ENCODE results near the gene TWF1. TPM values are rescaled to one million over a fixed set of nuclear protein-coding genes. Genes with fewer than 3 reads are reported as not detected.

Gene TWF1
- total and polyA plus RNA-seq, 2 donors = 46.6 to 65.1 TPM

DNA sequence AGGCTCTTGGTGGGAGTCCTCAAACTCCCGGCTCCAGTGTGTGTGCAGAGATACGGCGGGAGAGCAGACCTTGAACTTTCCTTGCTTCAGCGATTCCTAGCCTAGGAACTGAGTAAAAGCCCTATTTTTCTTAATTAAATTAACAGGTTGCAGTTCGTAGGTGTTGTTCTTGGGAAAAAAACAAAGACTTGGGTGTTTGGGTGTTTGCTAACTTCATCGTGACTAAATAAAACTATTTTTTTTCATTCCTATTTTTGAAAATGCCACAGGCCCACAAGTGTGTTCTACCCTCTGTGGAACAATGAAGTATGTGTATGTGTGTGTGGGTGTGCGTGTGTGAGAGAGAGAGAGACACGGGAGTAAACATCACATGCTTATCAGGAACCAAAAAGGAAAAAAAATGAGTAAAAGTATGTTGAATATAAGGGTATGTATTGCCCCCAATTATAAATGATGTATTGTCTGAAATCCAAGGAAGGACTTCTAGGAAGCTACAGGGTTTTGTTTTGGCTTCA is 30.4 kb upstream of the TWF1 start:
- peaks cover 3 to 6% of the 10 kb centered on the region in 2 donors for H3K4me1 ChIP-seq (ENCODE audit: control insufficient read depth in 2 of 2, insufficient read depth in 2 of 2, low read length in 2 of 2)
- H3K9me3 ChIP-seq (ENCODE audit: control insufficient read depth in 2 of 2, insufficient read depth in 1 of 2, low read length in 1 of 2) = no peaks in the 10 kb centered on the region
- peak overlapping the region; percentile 60 to 88 for H3K27ac ChIP-seq (ENCODE audit: low read depth in 1 of 2, low read length in 1 of 2)
- WGBS = 6% methylated on average over 8 of the region's 8 CpGs
- peak in 4 of 9 donors; percentile 4 to 49 (median 23) for DNase-seq (ENCODE audit: low read depth in 6 of 9, low spot score in 9 of 9)
- H3K36me3 ChIP-seq (ENCODE audit: control insufficient read depth in 2 of 2, insufficient read depth in 2 of 2, low read length in 1 of 2) = no peaks in the 10 kb centered on the region
- H3K27me3 ChIP-seq (ENCODE audit: control insufficient read depth in 2 of 2, insufficient read depth in 1 of 2, low read length in 1 of 2) = peaks cover 3 to 5% of the 10 kb centered on the region in 2 donors
- H3K4me3 ChIP-seq (ENCODE audit: low read length in 2 of 2) = peak overlapping the region; percentile 56 to 68

DNA sequence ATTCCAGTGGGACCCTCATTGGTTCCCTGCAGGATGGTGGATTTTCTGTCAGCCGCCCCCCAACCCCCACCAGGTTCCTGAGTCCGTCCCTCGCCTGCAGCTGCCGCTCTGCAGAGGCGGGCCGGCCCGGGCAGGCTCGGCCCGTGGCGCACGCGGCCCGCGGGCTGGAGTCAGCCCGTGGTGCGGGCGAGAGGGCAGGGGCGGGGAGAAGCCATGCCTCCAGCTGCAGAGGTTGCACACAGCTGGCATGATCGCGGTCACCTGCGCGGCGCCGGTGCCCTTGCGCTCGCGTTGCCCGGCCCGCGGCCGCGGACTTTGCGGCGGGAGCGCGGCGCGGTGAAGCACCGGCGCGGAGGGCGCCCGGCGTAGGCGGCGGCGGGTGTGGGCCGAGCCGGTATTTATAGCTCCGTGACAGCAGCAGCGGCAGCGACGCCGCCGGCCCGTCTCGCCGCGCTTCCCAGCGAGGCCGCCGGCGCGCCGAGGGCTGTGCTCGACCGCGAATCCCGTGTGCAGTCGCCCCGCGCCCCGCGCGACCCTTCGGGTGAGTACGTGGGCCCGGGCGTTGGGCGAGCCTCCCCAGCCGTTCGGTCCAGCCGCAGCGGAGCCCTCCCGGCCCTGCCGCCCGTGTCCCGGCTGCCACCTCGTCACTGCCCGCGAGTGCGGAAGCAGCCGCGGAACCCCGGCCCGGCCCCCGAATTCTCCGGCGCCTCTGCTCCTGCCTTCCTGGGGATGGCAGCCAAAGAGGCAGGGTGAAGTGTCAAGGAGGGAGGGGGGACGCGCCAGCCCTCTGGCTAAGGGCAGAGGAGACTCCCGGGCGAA is 29.7 kb upstream of the TWF1 start, which contains the start of gene TMEM117:
TMEM117 (plus strand) TSS at position 426 of the 819 bp plus-strand sequence.
- peaks cover 3 to 6% of the 10 kb centered on the region in 2 donors for H3K4me1 ChIP-seq (ENCODE audit: control insufficient read depth in 2 of 2, insufficient read depth in 2 of 2, low read length in 2 of 2)
- H3K27me3 ChIP-seq (ENCODE audit: control insufficient read depth in 2 of 2, insufficient read depth in 1 of 2, low read length in 1 of 2) = peaks cover 3 to 5% of the 10 kb centered on the region in 2 donors
- H3K4me3 ChIP-seq (ENCODE audit: low read length in 2 of 2) = peak within 1 kb of the TSS; percentile 56 to 68
- peak within 1 kb of the TSS; percentile 60 to 88 for H3K27ac ChIP-seq (ENCODE audit: low read depth in 1 of 2, low read length in 1 of 2)
- no peaks in the 10 kb centered on the region for H3K9me3 ChIP-seq (ENCODE audit: control insufficient read depth in 2 of 2, insufficient read depth in 1 of 2, low read length in 1 of 2)
- DNase-seq (ENCODE audit: low read depth in 6 of 9, low spot score in 9 of 9) = peak in 7 of 9 donors; percentile 25 to 72 (median 39)
- WGBS = under 1% methylated on average over 103 of the region's 103 CpGs
- H3K36me3 ChIP-seq (ENCODE audit: control insufficient read depth in 2 of 2, insufficient read depth in 2 of 2, low read length in 1 of 2) = no peaks in the 10 kb centered on the region

DNA sequence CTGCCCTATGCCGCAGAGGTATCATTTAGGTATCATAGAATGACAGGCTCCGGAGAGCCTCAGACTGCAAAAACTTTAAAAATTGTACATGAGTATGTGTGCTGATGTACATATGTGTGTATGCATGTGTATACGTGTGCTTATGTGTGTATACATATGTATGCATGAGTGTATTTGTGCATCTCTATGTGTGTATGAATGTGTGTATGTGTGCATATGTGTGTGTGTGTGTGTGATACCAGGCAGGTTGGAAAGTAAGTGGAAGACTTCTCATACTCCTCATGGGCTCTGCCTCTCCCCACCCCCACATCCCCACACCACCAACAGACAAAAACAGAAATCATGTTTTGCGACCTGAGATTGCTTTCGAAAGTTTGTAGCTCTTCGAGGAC is 29.1 kb upstream of the TWF1 start:
- Histone ChIP-seq H3K4me3 (ENCODE audit: low read length in 2 of 2) (peak overlapping the region; percentile 39 to 68), H3K9me3 (ENCODE audit: control insufficient read depth in 2 of 2, insufficient read depth in 1 of 2, low read length in 1 of 2) (no peaks in the 10 kb centered on the region), H3K27ac (ENCODE audit: low read depth in 1 of 2, low read length in 1 of 2) (peak overlapping the region in 1 of 2 donors; percentile 88), H3K4me1 (ENCODE audit: control insufficient read depth in 2 of 2, insufficient read depth in 2 of 2, low read length in 2 of 2) (peaks cover 3 to 6% of the 10 kb centered on the region in 2 donors), H3K36me3 (ENCODE audit: control insufficient read depth in 2 of 2, insufficient read depth in 2 of 2, low read length in 1 of 2) (no peaks in the 10 kb centered on the region), H3K27me3 (ENCODE audit: control insufficient read depth in 2 of 2, insufficient read depth in 1 of 2, low read length in 1 of 2) (peaks cover 3 to 5% of the 10 kb centered on the region in 2 donors)
- peak in 2 of 9 donors; percentile 4 to 6 for DNase-seq (ENCODE audit: low read depth in 6 of 9, low spot score in 9 of 9)
- WGBS = 49% methylated on average over 6 of the region's 6 CpGs

DNA sequence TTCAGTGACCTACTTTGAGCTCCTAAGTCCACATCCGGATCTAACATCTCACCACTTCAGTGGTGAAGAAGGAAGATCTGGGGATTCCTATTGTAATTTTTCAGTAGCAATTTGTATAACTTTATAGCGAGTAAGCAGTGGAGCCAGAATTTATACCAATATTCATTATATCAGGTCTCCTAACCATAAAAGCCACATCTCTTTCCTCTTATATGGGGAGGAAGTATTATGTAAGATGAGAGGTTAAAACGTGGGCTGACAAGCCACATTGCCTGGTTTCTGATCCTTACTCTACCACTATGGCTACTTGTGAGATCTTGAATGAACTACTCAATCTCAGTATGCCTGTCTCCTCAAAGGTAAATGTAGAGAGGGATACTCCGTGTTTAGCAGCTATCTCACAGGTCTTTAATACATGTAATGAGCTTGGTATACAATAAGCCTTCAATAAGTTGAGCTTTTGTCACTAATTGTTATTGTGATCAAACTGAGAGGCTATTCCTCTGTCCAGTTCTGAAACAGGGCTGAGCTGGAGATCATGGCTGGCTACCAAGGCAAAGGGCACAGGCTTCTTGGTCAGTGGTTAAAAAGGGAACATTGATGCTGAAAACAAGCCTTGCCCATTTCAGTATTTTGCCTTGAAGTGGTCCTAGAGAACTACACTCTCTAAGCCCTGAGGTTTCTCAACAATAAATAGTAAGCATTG is 26.5 kb upstream of the TWF1 start:
- peak in 1 of 9 donors; percentile 10 for DNase-seq (ENCODE audit: low read depth in 6 of 9, low spot score in 9 of 9)
- peaks cover 3 to 5% of the 10 kb centered on the region in 2 donors for H3K27me3 ChIP-seq (ENCODE audit: control insufficient read depth in 2 of 2, insufficient read depth in 1 of 2, low read length in 1 of 2)
- H3K4me1 ChIP-seq (ENCODE audit: control insufficient read depth in 2 of 2, insufficient read depth in 2 of 2, low read length in 2 of 2) = peaks cover 3 to 6% of the 10 kb centered on the region in 2 donors
- H3K27ac ChIP-seq (ENCODE audit: low read depth in 1 of 2, low read length in 1 of 2) = no peak overlapping the region
- H3K36me3 ChIP-seq (ENCODE audit: control insufficient read depth in 2 of 2, insufficient read depth in 2 of 2, low read length in 1 of 2) = no peaks in the 10 kb centered on the region
- H3K9me3 ChIP-seq (ENCODE audit: control insufficient read depth in 2 of 2, insufficient read depth in 1 of 2, low read length in 1 of 2) = no peaks in the 10 kb centered on the region
- no peak overlapping the region for H3K4me3 ChIP-seq (ENCODE audit: low read length in 2 of 2)
- WGBS = 37% methylated on average over 4 of the region's 4 CpGs

DNA sequence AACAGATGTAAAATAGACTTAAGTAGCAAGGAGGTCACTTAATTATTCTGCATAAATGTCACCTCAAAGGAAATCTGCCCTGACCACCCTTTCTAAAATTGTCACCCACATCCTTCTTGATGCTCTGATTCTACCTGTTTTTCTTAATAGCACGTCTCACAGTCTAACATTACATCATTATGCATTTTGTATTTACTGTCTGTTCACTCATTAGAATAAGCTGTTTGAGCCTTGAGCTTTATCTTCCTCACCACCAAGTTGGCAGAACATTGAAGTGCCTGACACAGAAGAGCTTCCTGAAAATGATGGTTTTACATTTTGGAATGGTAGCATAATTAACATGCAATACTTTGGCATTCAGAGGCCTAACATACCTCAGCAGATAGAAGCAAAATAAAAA is 21.0 kb upstream of the TWF1 start:
- WGBS = 73% methylated on average over 1 of the region's 1 CpG
- H3K27ac ChIP-seq (ENCODE audit: low read depth in 1 of 2, low read length in 1 of 2) = no peak overlapping the region
- H3K27me3 ChIP-seq (ENCODE audit: control insufficient read depth in 2 of 2, insufficient read depth in 1 of 2, low read length in 1 of 2) = no peaks in the 10 kb centered on the region
- no peaks in the 10 kb centered on the region for H3K36me3 ChIP-seq (ENCODE audit: control insufficient read depth in 2 of 2, insufficient read depth in 2 of 2, low read length in 1 of 2)
- no peak for DNase-seq (ENCODE audit: low read depth in 6 of 9, low spot score in 9 of 9)
- H3K4me1 ChIP-seq (ENCODE audit: control insufficient read depth in 2 of 2, insufficient read depth in 2 of 2, low read length in 2 of 2) = no peaks in the 10 kb centered on the region
- H3K9me3 ChIP-seq (ENCODE audit: control insufficient read depth in 2 of 2, insufficient read depth in 1 of 2, low read length in 1 of 2) = no peaks in the 10 kb centered on the region
- H3K4me3 ChIP-seq (ENCODE audit: low read length in 2 of 2) = no peak overlapping the region

DNA sequence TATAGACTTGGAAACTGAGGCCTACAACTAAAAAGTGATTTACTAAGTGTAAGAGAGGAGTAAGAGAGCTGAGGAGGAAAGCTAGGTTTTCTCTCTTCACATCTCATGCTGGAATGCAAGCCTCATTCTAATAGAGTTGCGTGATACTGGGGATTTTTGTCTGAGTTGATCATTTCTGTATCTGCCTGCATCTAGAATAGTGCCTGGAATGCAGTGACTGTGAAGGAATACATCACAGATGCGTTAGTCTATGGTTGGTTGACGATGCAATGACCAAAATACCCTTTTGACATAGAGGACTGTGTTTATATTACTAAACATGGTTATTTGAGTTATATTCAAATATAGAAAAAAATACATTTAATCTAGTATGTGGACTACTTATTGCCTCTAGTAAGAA is 20.6 kb upstream of the TWF1 start:
- Histone ChIP-seq H3K9me3 (ENCODE audit: control insufficient read depth in 2 of 2, insufficient read depth in 1 of 2, low read length in 1 of 2) (no peaks in the 10 kb centered on the region), H3K4me3 (ENCODE audit: low read length in 2 of 2) (no peak overlapping the region), H3K4me1 (ENCODE audit: control insufficient read depth in 2 of 2, insufficient read depth in 2 of 2, low read length in 2 of 2) (no peaks in the 10 kb centered on the region), H3K27ac (ENCODE audit: low read depth in 1 of 2, low read length in 1 of 2) (no peak overlapping the region), H3K27me3 (ENCODE audit: control insufficient read depth in 2 of 2, insufficient read depth in 1 of 2, low read length in 1 of 2) (no peaks in the 10 kb centered on the region), H3K36me3 (ENCODE audit: control insufficient read depth in 2 of 2, insufficient read depth in 2 of 2, low read length in 1 of 2) (no peaks in the 10 kb centered on the region)
- no peak for DNase-seq (ENCODE audit: low read depth in 6 of 9, low spot score in 9 of 9)
- WGBS = 95% methylated on average over 3 of the region's 3 CpGs

DNA sequence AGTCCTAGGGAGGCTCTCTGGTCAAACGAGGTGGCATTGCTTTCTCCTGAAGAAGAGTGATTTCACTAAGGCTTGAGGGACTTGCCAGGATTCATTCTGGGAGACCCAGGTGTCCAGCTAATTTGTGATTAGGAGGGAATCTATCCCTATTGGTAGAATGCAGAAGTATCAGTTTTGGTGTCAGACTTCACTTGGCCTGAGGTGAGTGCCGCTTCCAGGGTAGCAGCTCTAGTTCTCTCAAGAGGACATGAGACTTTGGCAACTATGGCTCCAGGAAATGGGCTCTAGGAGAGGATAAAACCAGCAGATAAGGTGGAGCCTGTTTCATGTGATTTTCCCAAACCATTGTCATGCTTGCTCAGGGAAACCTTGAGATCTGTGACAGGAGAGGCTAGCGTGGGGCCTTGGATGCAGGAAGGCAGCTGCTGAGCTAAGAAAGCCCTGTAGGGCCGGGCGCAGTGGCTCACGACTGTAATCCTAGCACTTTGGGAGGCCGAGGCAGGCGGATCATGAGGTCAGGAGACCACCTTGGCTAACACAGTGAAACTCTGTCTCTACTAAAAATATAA is 18.2 kb upstream of the TWF1 start:
- no peaks in the 10 kb centered on the region for H3K4me1 ChIP-seq (ENCODE audit: control insufficient read depth in 2 of 2, insufficient read depth in 2 of 2, low read length in 2 of 2)
- no peaks in the 10 kb centered on the region for H3K27me3 ChIP-seq (ENCODE audit: control insufficient read depth in 2 of 2, insufficient read depth in 1 of 2, low read length in 1 of 2)
- no peak for DNase-seq (ENCODE audit: low read depth in 6 of 9, low spot score in 9 of 9)
- no peaks in the 10 kb centered on the region for H3K36me3 ChIP-seq (ENCODE audit: control insufficient read depth in 2 of 2, insufficient read depth in 2 of 2, low read length in 1 of 2)
- H3K4me3 ChIP-seq (ENCODE audit: low read length in 2 of 2) = no peak overlapping the region
- no peaks in the 10 kb centered on the region for H3K9me3 ChIP-seq (ENCODE audit: control insufficient read depth in 2 of 2, insufficient read depth in 1 of 2, low read length in 1 of 2)
- 96% methylated on average over 8 of the region's 8 CpGs for WGBS
- H3K27ac ChIP-seq (ENCODE audit: low read depth in 1 of 2, low read length in 1 of 2) = no peak overlapping the region

DNA sequence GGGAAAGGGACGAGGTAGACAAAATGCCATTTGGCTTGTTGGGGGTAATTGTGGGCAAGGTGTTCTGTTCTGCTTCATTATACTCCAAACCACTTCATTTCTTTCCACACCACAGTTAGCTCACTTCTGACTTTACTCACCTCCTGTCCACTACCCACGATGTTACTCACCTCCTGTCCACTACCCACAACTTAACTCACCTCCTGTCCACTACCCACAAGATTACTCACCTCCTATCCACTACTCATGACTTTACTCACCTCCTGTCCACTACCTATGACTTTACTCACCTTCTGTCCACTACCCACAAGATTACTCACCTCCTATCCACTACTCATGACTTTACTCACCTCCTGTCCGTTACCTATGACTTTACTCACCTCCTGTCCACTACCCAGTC is 10.1 kb upstream of the TWF1 start:
- 94% methylated on average over 3 of the region's 3 CpGs for WGBS
- no peaks in the 10 kb centered on the region for H3K27me3 ChIP-seq (ENCODE audit: control insufficient read depth in 2 of 2, insufficient read depth in 1 of 2, low read length in 1 of 2)

DNA sequence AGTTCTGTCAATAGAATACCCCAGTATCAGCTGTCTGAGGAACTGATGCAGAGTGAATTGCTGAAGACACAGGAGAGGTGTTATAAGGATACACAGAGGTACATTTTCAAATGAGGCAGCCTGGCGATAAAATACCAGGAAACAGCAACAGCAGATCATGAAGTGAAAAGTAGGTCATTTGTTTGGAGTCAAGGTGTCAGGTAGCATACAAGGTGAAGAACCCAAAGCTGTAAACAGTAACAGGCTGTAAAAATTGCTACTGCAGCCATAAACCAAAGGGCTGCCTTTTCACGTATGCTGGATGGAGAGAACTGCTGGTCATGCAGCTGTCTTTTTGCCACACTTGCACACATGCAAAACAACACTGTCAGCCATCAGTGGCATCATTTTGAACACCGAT is 9.3 kb upstream of the TWF1 start:
- no peak overlapping the region for H3K4me3 ChIP-seq (ENCODE audit: low read length in 2 of 2)
- no peaks in the 10 kb centered on the region for H3K4me1 ChIP-seq (ENCODE audit: control insufficient read depth in 2 of 2, insufficient read depth in 2 of 2, low read length in 2 of 2)
- no peak for DNase-seq (ENCODE audit: low read depth in 6 of 9, low spot score in 9 of 9)
- 93% methylated on average over 3 of the region's 3 CpGs for WGBS
- H3K27ac ChIP-seq (ENCODE audit: low read depth in 1 of 2, low read length in 1 of 2) = no peak overlapping the region
- no peaks in the 10 kb centered on the region for H3K27me3 ChIP-seq (ENCODE audit: control insufficient read depth in 2 of 2, insufficient read depth in 1 of 2, low read length in 1 of 2)
- H3K36me3 ChIP-seq (ENCODE audit: control insufficient read depth in 2 of 2, insufficient read depth in 2 of 2, low read length in 1 of 2) = no peaks in the 10 kb centered on the region
- H3K9me3 ChIP-seq (ENCODE audit: control insufficient read depth in 2 of 2, insufficient read depth in 1 of 2, low read length in 1 of 2) = no peaks in the 10 kb centered on the region

More for the DNA sequence above, 10.1 kb upstream of the TWF1 start:
- Histone ChIP-seq H3K9me3 (ENCODE audit: control insufficient read depth in 2 of 2, insufficient read depth in 1 of 2, low read length in 1 of 2) (no peaks in the 10 kb centered on the region), H3K36me3 (ENCODE audit: control insufficient read depth in 2 of 2, insufficient read depth in 2 of 2, low read length in 1 of 2) (no peaks in the 10 kb centered on the region), H3K27ac (ENCODE audit: low read depth in 1 of 2, low read length in 1 of 2) (no peak overlapping the region), H3K4me1 (ENCODE audit: control insufficient read depth in 2 of 2, insufficient read depth in 2 of 2, low read length in 2 of 2) (no peaks in the 10 kb centered on the region), H3K4me3 (ENCODE audit: low read length in 2 of 2) (no peak overlapping the region)
- no peak for DNase-seq (ENCODE audit: low read depth in 6 of 9, low spot score in 9 of 9)

Data from thymus (tissue), 11 donors.